K562 (cell line): ENCODE measurements around the gene REEP6. TPM values are rescaled to one million over a fixed set of nuclear protein-coding genes. Genes with fewer than 3 reads are reported as not detected.

Experiments used
- BCL6 ChIP-seq: fragments of 250-450 bp; sonication (Bioruptor Pico); IDR thresholded peaks from 2 replicates; pipeline ENCODE4 v1.4.0; 2020
- BCOR ChIP-seq: fragments of 450-650 bp; IDR thresholded peaks from 2 replicates; pipeline ENCODE4 v1.6.1; 2016
- BHLHE40 ChIP-seq: IDR thresholded peaks from 2 replicates; pipeline ENCODE4 v1.6.1; 2011; ENCODE audit warnings: low read length, improper control_type of control experiment
- CREBBP ChIP-seq: IDR thresholded peaks from one replicate; pipeline ENCODE4 v1.6.1; 2012; ENCODE audit warnings: low read depth, mild to moderate bottlenecking, control low read depth, inconsistent platforms, low read length
- FOXJ3 ChIP-seq: sonication (generic); formaldehyde crosslinking; IDR thresholded peaks from 2 replicates; pipeline ENCODE4 v1.4.0; 2020; ENCODE audit warnings: mild to moderate bottlenecking, missing genetic modification reagents
- HCFC1 ChIP-seq: IDR thresholded peaks from 2 replicates; pipeline ENCODE4 v1.6.1; 2012; ENCODE audit warnings: low read depth, low read length, improper control_type of control experiment
- IRF9 ChIP-seq: fragments of 450-650 bp; IDR thresholded peaks from 2 replicates; pipeline ENCODE4 v1.6.1; 2016; ENCODE audit warnings: missing biosample characterization, missing genetic modification characterization
- LCOR ChIP-seq: sonication (generic); formaldehyde crosslinking; IDR thresholded peaks from 2 replicates; pipeline ENCODE4 v1.8.0; 2022; ENCODE audit warnings: mild to moderate bottlenecking, missing genetic modification reagents
- NFE2 ChIP-seq: IDR thresholded peaks from 2 replicates; pipeline ENCODE4 v1.6.1; 2014; ENCODE audit warnings: antibody characterized with exemption, low read depth
- NUFIP1 ChIP-seq: fragments of 450-650 bp; IDR thresholded peaks from 2 replicates; pipeline ENCODE4 v1.6.1; 2018; ENCODE audit not compliant: partially characterized antibody
- PBX2 ChIP-seq, 2 experiments: IDR thresholded peaks in 1 of 2; conservative IDR thresholded peaks in 1 of 2; 2 replicates each; pipeline ENCODE4 v1.6.1; 2016; ENCODE audit warnings: low read depth in 2 of 2, mild to moderate bottlenecking in 1 of 2, missing compliant biosample characterization in 1 of 2, missing genetic modification characterization in 1 of 2, moderate library complexity in 1 of 2
- PHB2 ChIP-seq: fragments of 450-650 bp; IDR thresholded peaks from 2 replicates; pipeline ENCODE4 v1.6.1; 2017; ENCODE audit warnings: low read depth
- PURB ChIP-seq: sonication (generic); formaldehyde crosslinking; IDR thresholded peaks from 2 replicates; pipeline ENCODE4 v1.9.0; 2021; ENCODE audit warnings: low read depth, mild to moderate bottlenecking, missing genetic modification reagents
- RBM22 ChIP-seq: fragments of 200-400 bp; formaldehyde crosslinking; IDR thresholded peaks from 2 replicates; pipeline ENCODE4 v1.6.1; 2018; ENCODE audit warnings: low read length, low read depth; ENCODE audit not compliant: poor library complexity, severe bottlenecking
- SAP30 ChIP-seq: fragments of 200-600 bp; sonication (generic); IDR thresholded peaks from 2 replicates; pipeline ENCODE4 v1.6.1; 2012; ENCODE audit warnings: borderline replicate concordance, low read depth, mild to moderate bottlenecking, moderate library complexity, low read length, control low read depth, inconsistent platforms; ENCODE audit not compliant: insufficient read depth, poor library complexity, severe bottlenecking
- SUPT5H ChIP-seq: fragments of 450-650 bp; IDR thresholded peaks from 2 replicates; pipeline ENCODE4 v1.6.1; 2016
- TBL1XR1 ChIP-seq, 2 experiments: IDR thresholded peaks; 2 replicates each; pipeline ENCODE4 v1.6.1; 2012; ENCODE audit warnings: improper control_type of control experiment in 2 of 2, low read length in 2 of 2, mild to moderate bottlenecking in 1 of 2
- ZNF133 ChIP-seq: fragments of 250-450 bp; sonication (Bioruptor Pico); IDR thresholded peaks from 2 replicates; pipeline ENCODE4 v1.4.0; 2020; ENCODE audit warnings: mild to moderate bottlenecking
- ZNF184 ChIP-seq: sonication (generic); formaldehyde crosslinking; IDR thresholded peaks from 2 replicates; pipeline ENCODE4 v1.5.0; 2020; ENCODE audit warnings: missing genetic modification reagents
- ZNF324 ChIP-seq: fragments of 250-450 bp; sonication (Bioruptor Pico); IDR thresholded peaks from 2 replicates; pipeline ENCODE4 v1.4.0; 2020; ENCODE audit warnings: mild to moderate bottlenecking
- polyA plus RNA-seq, 8 experiments: library from polyadenylated mRNA; depleted of rRNA in 4 of 8; stranded (reverse) in 5 of 8; unstranded in 3 of 8; fragments of >200 nt; fragmentation: Nextera tagmentation in 2 of 8; fragmentation: Illumina TruSeq in 1 of 8; extraction: Ambion mirVana in 2 of 8; extraction: Trizol in 1 of 8; gene quantifications; 2 replicates each; pipeline versions ENCODE4 v1.2.1 to v1.2.3, GENCODE V29; 2011 to 2014; ENCODE audit warnings: inconsistent platforms in 1 of 8, missing spikeins in 1 of 8
- total RNA-seq, 7 experiments: library from RNA; depleted of rRNA in 6 of 7; stranded (reverse); fragments of >200 nt in 6 of 7; fragmentation: Illumina TruSeq in 2 of 7; extraction: Trizol in 2 of 7; gene quantifications; 2 replicates each; pipeline versions ENCODE4 v1.2.1 to v1.2.3, GENCODE V29; 2011 to 2021; ENCODE audit warnings: low replicate concordance in 1 of 7
- TF ChIP-seq, protein P1 (sequence below): fragments of 450-650 bp; IDR thresholded peaks from 2 replicates; pipeline ENCODE4 v1.6.1; 2014; ENCODE audit warnings: low read depth, mild to moderate bottlenecking, moderate library complexity, borderline replicate concordance
- TF ChIP-seq, protein P2 (sequence below): fragments of 250-450 bp; sonication (Bioruptor Pico); IDR thresholded peaks from 2 replicates; pipeline ENCODE4 v1.5.0; 2020; ENCODE audit warnings: mild to moderate bottlenecking, borderline replicate concordance

The REEP6 gene
- total and polyA plus RNA-seq, 9 of the 15 experiments (the other 6 are each of a cell fraction or from before 2014, with no cell fraction given), result 1.2 to 64.2 (median 12.7) TPM

- TF ChIP-seq IRF9 (tag), result no peak
- TF ChIP-seq ZNF324, result no peak
- 0 out of 2 replicates have a peak, but pooled peaks have one; percentile 59 for TF ChIP-seq SUPT5H
- TF ChIP-seq PHB2, result no peak
- no peak for TF ChIP-seq BCOR
- no peak for TF ChIP-seq RBM22
- TF ChIP-seq HCFC1, result no peak; the same call in 1 of the 2 replicates
- no peak; a peak in 1 of 4 replicates for TF ChIP-seq TBL1XR1 (IDR thresholded peaks at IDR 0.05; ENCODE audit: low read length in 2 of 2)
- no peak for TF ChIP-seq BCL6
- no peak for TF ChIP-seq FOXJ3 (CRISPR knock-in tag)
- TF ChIP-seq ZNF184 (CRISPR knock-in tag), result no peak
- peak; percentile 17 for TF ChIP-seq SAP30
- no peak for TF ChIP-seq CREBBP
- TF ChIP-seq BHLHE40, result peak; percentile 61
- TF ChIP-seq, protein P1, sequence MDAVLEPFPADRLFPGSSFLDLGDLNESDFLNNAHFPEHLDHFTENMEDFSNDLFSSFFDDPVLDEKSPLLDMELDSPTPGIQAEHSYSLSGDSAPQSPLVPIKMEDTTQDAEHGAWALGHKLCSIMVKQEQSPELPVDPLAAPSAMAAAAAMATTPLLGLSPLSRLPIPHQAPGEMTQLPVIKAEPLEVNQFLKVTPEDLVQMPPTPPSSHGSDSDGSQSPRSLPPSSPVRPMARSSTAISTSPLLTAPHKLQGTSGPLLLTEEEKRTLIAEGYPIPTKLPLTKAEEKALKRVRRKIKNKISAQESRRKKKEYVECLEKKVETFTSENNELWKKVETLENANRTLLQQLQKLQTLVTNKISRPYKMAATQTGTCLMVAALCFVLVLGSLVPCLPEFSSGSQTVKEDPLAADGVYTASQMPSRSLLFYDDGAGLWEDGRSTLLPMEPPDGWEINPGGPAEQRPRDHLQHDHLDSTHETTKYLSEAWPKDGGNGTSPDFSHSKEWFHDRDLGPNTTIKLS, result peak; percentile 72
- no peak for TF ChIP-seq NFE2
- TF ChIP-seq PURB (CRISPR knock-in tag), result no peak
- peak; percentile 95 for TF ChIP-seq LCOR (CRISPR knock-in tag)
- no peak for TF ChIP-seq ZNF133
- TF ChIP-seq NUFIP1, result no peak
- TF ChIP-seq, protein P2, sequence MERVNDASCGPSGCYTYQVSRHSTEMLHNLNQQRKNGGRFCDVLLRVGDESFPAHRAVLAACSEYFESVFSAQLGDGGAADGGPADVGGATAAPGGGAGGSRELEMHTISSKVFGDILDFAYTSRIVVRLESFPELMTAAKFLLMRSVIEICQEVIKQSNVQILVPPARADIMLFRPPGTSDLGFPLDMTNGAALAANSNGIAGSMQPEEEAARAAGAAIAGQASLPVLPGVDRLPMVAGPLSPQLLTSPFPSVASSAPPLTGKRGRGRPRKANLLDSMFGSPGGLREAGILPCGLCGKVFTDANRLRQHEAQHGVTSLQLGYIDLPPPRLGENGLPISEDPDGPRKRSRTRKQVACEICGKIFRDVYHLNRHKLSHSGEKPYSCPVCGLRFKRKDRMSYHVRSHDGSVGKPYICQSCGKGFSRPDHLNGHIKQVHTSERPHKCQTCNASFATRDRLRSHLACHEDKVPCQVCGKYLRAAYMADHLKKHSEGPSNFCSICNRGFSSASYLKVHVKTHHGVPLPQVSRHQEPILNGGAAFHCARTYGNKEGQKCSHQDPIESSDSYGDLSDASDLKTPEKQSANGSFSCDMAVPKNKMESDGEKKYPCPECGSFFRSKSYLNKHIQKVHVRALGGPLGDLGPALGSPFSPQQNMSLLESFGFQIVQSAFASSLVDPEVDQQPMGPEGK (CRISPR knock-in tag), result no peak
- TF ChIP-seq PBX2 (CRISPR knock-in tag; IDR thresholded peaks at IDR 0.05; ENCODE audit: low read depth), result no peak
- TF ChIP-seq PBX2 (tag; conservative IDR thresholded peaks at IDR 0.05; ENCODE audit: low read depth), result no peak
These were observed 12.3 kb downstream of the REEP6 start (continued) for GRCh38 chr19:1503089-1503924.
